HepG2 (cell line): ENCODE measurements around the gene VARS2. TPM values are rescaled to one million over a fixed set of nuclear protein-coding genes. Genes with fewer than 3 reads are reported as not detected.
"Not testable (repeated sequence)": the region's sequence is repeated elsewhere in the genome, so short reads cannot be mapped to it uniquely, and the experiment has no call there.

Experiments used
- ATAC-seq: fragments of 200-7000 bp; cut with Tn5 transposase; 3 replicates; pipeline ENCODE4 v1.9.1; 2020; ENCODE audit warnings: mild to moderate bottlenecking, moderate library complexity
- BruUV-seq: library from RNA; stranded (reverse); fragments of 400-500 nt; replicated peaks from 2 replicates; lab custom pipeline; 2021; lab: Mats Ljungman, UMichigan
- CTCF ChIA-PET: fragments of 300-600 bp; formaldehyde crosslinking; extraction: SDS; loops from one replicate; lab custom pipeline; 2021; ENCODE audit warnings: low total read pairs, inconsistent platforms, low intra/inter-chr PET ratio; lab: Yijun Ruan, JAX
- POLR2A ChIA-PET: fragments of 350-600 bp; sonication (Branson Sonifier 250); formaldehyde crosslinking; loops from one replicate; lab custom pipeline; 2020; ENCODE audit warnings: antibody characterized with exemption, inconsistent platforms; lab: Yijun Ruan, JAX
- DNase-seq: peaks from one replicate; pipeline ENCODE4 v3.0.0-alpha.2; 2015; ENCODE audit warnings: low spot score
- FAIRE-seq: peaks from 3 replicates; lab custom pipeline; 2011; peaks lifted over from hg19 to GRCh38; lab: Jason Lieb, UNC
- H2AFZ ChIP-seq: one replicate; pipeline ENCODE4 v1.6.1; 2011; ENCODE audit warnings: low read length, inconsistent platforms
- H3K27ac ChIP-seq: fragments of 300-600 bp; 3 replicates; pipeline ENCODE4 v1.8.0; 2011; ENCODE audit warnings: mixed run types, mild to moderate bottlenecking, mixed read lengths, low read length, inconsistent platforms; ENCODE audit not compliant: insufficient read depth; ENCODE audit errors: extremely low read length
- H3K27me3 ChIP-seq, 2 experiments: fragments of 200-600 bp in 1 of 2; 2 replicates in 1 of 2; 3 replicates in 1 of 2; pipeline versions ENCODE4 v1.6.0 to v1.8.0; 2011; ENCODE audit warnings: low read length in 2 of 2, mild to moderate bottlenecking in 2 of 2, moderate library complexity in 2 of 2, inconsistent platforms in 1 of 2; ENCODE audit not compliant: insufficient read depth in 2 of 2, control insufficient read depth in 1 of 2
- H3K36me3 ChIP-seq, 2 experiments: fragments of 200-600 bp in 1 of 2; replicated peaks in 1 of 2; 2 replicates in 1 of 2; 3 replicates in 1 of 2; pipeline versions ENCODE4 v1.5.1 to v1.8.0; 2011; ENCODE audit warnings: low read length in 2 of 2, inconsistent platforms in 1 of 2; ENCODE audit not compliant: insufficient read depth in 2 of 2, control insufficient read depth in 1 of 2
- H3K4me1 ChIP-seq: 2 replicates; pipeline ENCODE4 v1.5.1; 2012; ENCODE audit warnings: low read length, inconsistent platforms; ENCODE audit not compliant: insufficient read depth
- H3K4me2 ChIP-seq: 2 replicates; pipeline ENCODE4 v1.6.0; 2011; ENCODE audit warnings: low read depth, low read length, inconsistent platforms
- H3K4me3 ChIP-seq, 3 experiments: fragments of 200-600 bp in 1 of 3; sonication (generic), shearing (Covaris generic) in 1 of 3; replicated peaks in 1 of 3; 2 replicates each; pipeline ENCODE4 v1.5.1; 2011 to 2016; ENCODE audit warnings: low read length in 3 of 3, inconsistent platforms in 2 of 3, low read depth in 2 of 3, mild to moderate bottlenecking in 2 of 3, control low read depth in 1 of 3, mixed read lengths in 1 of 3; ENCODE audit not compliant: insufficient read depth in 1 of 3
- H3K79me2 ChIP-seq: one replicate; pipeline ENCODE4 v1.6.1; 2011; ENCODE audit warnings: low read length, inconsistent platforms; ENCODE audit not compliant: insufficient read depth
- H3K9ac ChIP-seq: 2 replicates; pipeline ENCODE4 v1.6.0; 2011; ENCODE audit warnings: mild to moderate bottlenecking, low read depth, low read length, inconsistent platforms; ENCODE audit not compliant: insufficient read depth
- H3K9me3 ChIP-seq: 2 replicates; pipeline ENCODE4 v1.5.1; 2012; ENCODE audit warnings: mild to moderate bottlenecking, low read length
- H4K20me1 ChIP-seq: 2 replicates; pipeline ENCODE4 v1.6.0; 2011; ENCODE audit warnings: inconsistent platforms, mild to moderate bottlenecking, low read length, moderate library complexity; ENCODE audit not compliant: insufficient read depth
- CEBPG ChIP-seq: IDR thresholded peaks from 2 replicates; pipeline ENCODE4 v1.6.1; 2016
- KLF16 ChIP-seq, 2 experiments: sonication (generic) in 1 of 2; formaldehyde crosslinking in 1 of 2; IDR thresholded peaks; 2 replicates each; pipeline versions ENCODE4 v1.6.1 to v1.8.0; 2016 to 2023; ENCODE audit warnings: missing genetic modification reagents in 2 of 2, missing compliant biosample characterization in 1 of 2
- PAX8 ChIP-seq: sonication (generic); formaldehyde crosslinking; IDR thresholded peaks from 2 replicates; pipeline ENCODE4 v1.8.0; 2022; ENCODE audit warnings: mild to moderate bottlenecking, missing genetic modification reagents, borderline replicate concordance
- SKI ChIP-seq: fragments of 450-650 bp; IDR thresholded peaks from one replicate; pipeline ENCODE4 v1.6.1; 2018; ENCODE audit warnings: mild to moderate bottlenecking; ENCODE audit not compliant: partially characterized antibody
- SP1 ChIP-seq, 2 experiments: fragments of 450-650 bp in 1 of 2; sonication (generic) in 1 of 2; formaldehyde crosslinking in 1 of 2; IDR thresholded peaks; 2 replicates each; pipeline versions ENCODE4 v1.4.0 to v1.6.1; 2016 to 2020; ENCODE audit warnings: missing genetic modification reagents in 1 of 2
- ZFP1 ChIP-seq: IDR thresholded peaks from 2 replicates; pipeline ENCODE4 v1.6.1; 2016
- ZNF3 ChIP-seq: IDR thresholded peaks from 2 replicates; pipeline ENCODE4 v1.7.0; 2017; ENCODE audit warnings: inconsistent platforms
- ZNF577 ChIP-seq: sonication (generic); formaldehyde crosslinking; IDR thresholded peaks from 2 replicates; pipeline ENCODE4 v1.4.0; 2020; ENCODE audit warnings: mild to moderate bottlenecking, low read depth, missing genetic modification reagents, borderline replicate concordance
- WGBS: methylation state at CpG from one replicate; pipeline ENCODE4 v1.1.6; 2017; ENCODE audit warnings: low lambda C conversion rate; 5-methylcytosine and 5-hydroxymethylcytosine counted together
- in situ Hi-C: cut with HindIII; loops from 2 replicates; pipeline ENCODE4 v1.10.0; 2017; ENCODE audit warnings: low pct_unique_long_range_greater_than_20kb; ENCODE audit not compliant: extremely low pct_ligation_motif_present
- intact Hi-C: fragments of 100-400 bp; cut with micrococcal nuclease; formaldehyde crosslinking; loops from one replicate; pipeline ENCODE4 v1.10.0; 2022; ENCODE audit not compliant: unreplicated experiment
- polyA plus RNA-seq, 8 experiments: library from polyadenylated mRNA; depleted of rRNA in 3 of 8; stranded (reverse) in 7 of 8; unstranded in 1 of 8; fragments of >200 nt; fragmentation: Illumina TruSeq in 4 of 8; extraction: Trizol in 4 of 8; gene quantifications; 2 replicates each; pipeline versions ENCODE4 v1.2.1 to v1.2.3, GENCODE V29; 2011 to 2016; ENCODE audit warnings: low read depth in 4 of 8, missing spikeins in 1 of 8, mixed read lengths in 1 of 8; ENCODE audit not compliant: insufficient read depth in 1 of 8
- total RNA-seq, 5 experiments: library from RNA; depleted of rRNA; stranded (reverse); fragments of >200 nt; fragmentation: Illumina TruSeq; extraction: Trizol; gene quantifications; 2 replicates each; pipeline ENCODE4 v1.2.3, GENCODE V29; 2016; ENCODE audit warnings: low read depth in 1 of 5

The VARS2 gene
- total and polyA plus RNA-seq, 2 of the 13 experiments (the other 11 are each of a cell fraction or from before 2014, with no cell fraction given), result 61.8 to 71.8 TPM

- DNase-seq, in situ Hi-C loops, FAIRE-seq, H2AFZ ChIP-seq, H3K79me2 ChIP-seq, H3K4me3 ChIP-seq, CTCF ChIA-PET, POLR2A ChIA-PET, H3K9ac ChIP-seq, H3K4me1 ChIP-seq, H3K27ac ChIP-seq, H3K9me3 ChIP-seq, BruUV-seq, H3K4me2 ChIP-seq, H3K27me3 ChIP-seq, H4K20me1 ChIP-seq, ATAC-seq, intact Hi-C loops: not testable (repeated sequence)
- 95% methylated on average over 8 of the region's 9 CpGs for WGBS
- peaks cover 36 to 66% of the 10 kb centered on the region in 2 experiments for H3K36me3 ChIP-seq
These were observed 10.1 kb downstream of the VARS2 start for GRCh38 chr6:30924040-30924627.

- no peaks in the 10 kb centered on the region for H3K79me2 ChIP-seq
- peaks cover 0 to 7% of the 10 kb centered on the region in 2 experiments; a peak in 1 of 5 replicates for H3K27me3 ChIP-seq
- 97% methylated on average over 4 of the region's 4 CpGs for WGBS
- in situ Hi-C loops (no loop called here), intact Hi-C loops (no loop called here)
- H4K20me1 ChIP-seq, result no peaks in the 10 kb centered on the region
- ATAC-seq (no peak), FAIRE-seq (no peak), DNase-seq (no peak)
- no peak overlapping the region for H3K4me3 ChIP-seq
- no peak overlapping the region for H3K27ac ChIP-seq
- no peaks in the 10 kb centered on the region for H3K9me3 ChIP-seq
- TF ChIP-seq PAX8 (CRISPR knock-in tag) (no peak), SKI (no peak), CEBPG (CRISPR knock-in tag) (no peak), KLF16 (CRISPR knock-in tag; IDR thresholded peaks at IDR 0.05) (no peak), ZNF577 (no peak), ZFP1 (CRISPR knock-in tag) (no peak), SP1 (IDR thresholded peaks at IDR 0.05) (no peak), SP1 (CRISPR knock-in tag; IDR thresholded peaks at IDR 0.05) (no peak), ZNF3 (CRISPR knock-in tag) (no peak)
- CTCF ChIA-PET, result no interaction called here
- no peaks in the 10 kb centered on the region for H3K4me1 ChIP-seq
- H3K9ac ChIP-seq, result no peak overlapping the region
- BruUV-seq, result no TSS peak
- H3K4me2 ChIP-seq, result no peak overlapping the region
- peaks cover 22 to 42% of the 10 kb centered on the region in 2 experiments for H3K36me3 ChIP-seq
- POLR2A ChIA-PET, result interaction anchor here (1.4 kb wide), 1 partner anchor 13 kb away, joined by 3 read pairs; the partner anchor contains the start of gene VARS2
- no peak overlapping the region for H2AFZ ChIP-seq
These were observed 12.6 kb downstream of the VARS2 start for GRCh38 chr6:30926644-30927043.

- H4K20me1 ChIP-seq, BruUV-seq, FAIRE-seq, H2AFZ ChIP-seq, H3K9me3 ChIP-seq, in situ Hi-C loops, H3K4me3 ChIP-seq, H3K9ac ChIP-seq, H3K79me2 ChIP-seq, H3K27ac ChIP-seq, ATAC-seq, H3K4me2 ChIP-seq, CTCF ChIA-PET, DNase-seq, H3K4me1 ChIP-seq, intact Hi-C loops: not testable (repeated sequence)
- 96% methylated on average over 3 of the region's 3 CpGs for WGBS
- Histone ChIP-seq H3K36me3 (peaks cover 22 to 38% of the 10 kb centered on the region in 2 experiments), H3K27me3 (peaks cover 0 to 10% of the 10 kb centered on the region in 2 experiments; a peak in 1 of 5 replicates)
- POLR2A ChIA-PET, result interaction anchor here (1.4 kb wide), 1 partner anchor 13 kb away, joined by 3 read pairs; the partner anchor contains the start of gene VARS2
These were observed 13.0 kb downstream of the VARS2 start for GRCh38 chr6:30927080-30927479.
